Activated B cell treated with CpG ODN at 0.5 μM for 24 hours (primary cell): ENCODE results near the gene WASF2. TPM values are rescaled to one million over a fixed set of nuclear protein-coding genes. Genes with fewer than 3 reads are reported as not detected.

Experiments
- ATAC-seq: fragments of 200-7000 bp; cut with Tn5 transposase; one replicate; pipeline ENCODE4 v1.10.0; 2021; ENCODE audit warnings: low read depth, mild to moderate bottlenecking, moderate library complexity
- CTCF ChIA-PET: fragments of 350-600 bp; sonication (Branson Sonifier 250); formaldehyde crosslinking; loops from one replicate; lab custom pipeline; 2021; ENCODE audit warnings: antibody characterized with exemption; lab: Charles Lee
- POLR2A ChIA-PET: fragments of 350-600 bp; sonication (Branson Sonifier 250); formaldehyde crosslinking; loops from one replicate; lab custom pipeline; 2021; ENCODE audit warnings: antibody characterized with exemption; lab: Charles Lee
- DNase-seq: peaks from one replicate; pipeline ENCODE4 v3.0.0; 2022
- H3K27ac Mint-ChIP-seq: one replicate; pipeline ENCODE4 v1.8.0; 2020; ENCODE audit warnings: mixed read lengths
- H3K27me3 Mint-ChIP-seq: one replicate; pipeline ENCODE4 v1.8.0; 2021; ENCODE audit warnings: mixed read lengths
- H3K36me3 Mint-ChIP-seq: one replicate; pipeline ENCODE4 v1.8.0; 2021; ENCODE audit warnings: low read depth, mixed read lengths
- H3K4me1 Mint-ChIP-seq: one replicate; pipeline ENCODE4 v1.8.0; 2021; ENCODE audit warnings: mixed read lengths
- H3K4me3 Mint-ChIP-seq: one replicate; pipeline ENCODE4 v1.8.0; 2020; ENCODE audit warnings: mild to moderate bottlenecking, mixed read lengths
- H3K9me3 Mint-ChIP-seq: one replicate; pipeline ENCODE4 v1.8.0; 2020; ENCODE audit warnings: mixed read lengths
- CTCF ChIP-seq: fragments of 200-600 bp; IDR thresholded peaks from one replicate; pipeline ENCODE4 v1.8.0; 2022; ENCODE audit warnings: antibody characterized with exemption, mild to moderate bottlenecking
- intact Hi-C: fragments of 100-400 bp; cut with micrococcal nuclease; formaldehyde crosslinking; loops from one replicate; pipeline ENCODE4 v1.15.1; 2024
- total RNA-seq: library from RNA; stranded (reverse); gene quantifications from 2 replicates; pipeline ENCODE4 v1.2.3, GENCODE V29; 2022

WASF2 gene
- total RNA-seq, 1 donor from 2014 or later: 137 TPM

- Mint-ChIP-seq H3K4me3 (peak overlapping the region; percentile 91), H3K27ac (peak overlapping the region; percentile 68), H3K9me3 (no peaks in the 10 kb centered on the region), H3K4me1 (peaks cover 56% of the 10 kb centered on the region), H3K27me3 (no peaks in the 10 kb centered on the region), H3K36me3 (no peaks in the 10 kb centered on the region)
- ATAC-seq: peak; percentile 43
- intact Hi-C loops: loop anchor here (10.0 kb wide), 1 partner anchor 1081 kb away; the partner anchor contains the start of gene SH3BGRL3
- ChIA-PET CTCF (interaction anchor here (0.9 to 2.5 kb wide), 14 partner anchors 8 to 321 kb away, joined by 3 to 24 read pairs (median 4); partner anchors contain the start of gene AHDC1), POLR2A (interaction anchor here (0.6 to 3.6 kb wide), 14 partner anchors 10 to 670 kb away, joined by 3 to 22 read pairs (median 4); partner anchors contain the start of genes AHDC1, SYTL1 and TMEM222)
- TF ChIP-seq CTCF: no peak
- DNase-seq: peak; percentile 59
Measured at GRCh38 chr1:27366113-27366410, 123.9 kb downstream of the WASF2 start.

GRCh38 chr1:27365372-27366112 is 124.4 kb downstream of the WASF2 start:
- DNase-seq (peak; percentile 68), ATAC-seq (peak; percentile 71)
- H3K9me3 Mint-ChIP-seq: no peaks in the 10 kb centered on the region
- H3K27me3 Mint-ChIP-seq: no peaks in the 10 kb centered on the region
- POLR2A ChIA-PET: interaction anchor here (0.6 to 3.6 kb wide), 16 partner anchors 9 to 669 kb away, joined by 3 to 22 read pairs (median 4); partner anchors contain the start of genes AHDC1, CD164L2, SYTL1 and TMEM222
- H3K36me3 Mint-ChIP-seq: no peaks in the 10 kb centered on the region
- peak overlapping the region; percentile 91 for H3K4me3 Mint-ChIP-seq
- no peak for TF ChIP-seq CTCF
- peak overlapping the region; percentile 68 for H3K27ac Mint-ChIP-seq
- intact Hi-C loops: loop anchor here (1.0 to 10.0 kb wide), 5 partner anchors 8 to 1081 kb away; partner anchors contain the start of genes GPR3, SH3BGRL3 and TMEM222
- CTCF ChIA-PET: interaction anchor here (0.9 to 2.5 kb wide), 14 partner anchors 8 to 321 kb away, joined by 3 to 24 read pairs (median 4); partner anchors contain the start of gene AHDC1
- peaks cover 55% of the 10 kb centered on the region for H3K4me1 Mint-ChIP-seq

GRCh38 chr1:27364696-27365371 is 125.1 kb downstream of the WASF2 start:
- Mint-ChIP-seq H3K9me3 (no peaks in the 10 kb centered on the region), H3K4me1 (peaks cover 54% of the 10 kb centered on the region), H3K4me3 (peak overlapping the region; percentile 91), H3K27me3 (no peaks in the 10 kb centered on the region), H3K36me3 (no peaks in the 10 kb centered on the region), H3K27ac (no peak overlapping the region)
- TF ChIP-seq CTCF: no peak
- ChIA-PET CTCF (interaction anchor here (0.6 to 2.5 kb wide), 7 partner anchors 18 to 361 kb away, joined by 3 to 24 read pairs (median 6); no protein-coding TSS in a partner anchor), POLR2A (interaction anchor here (0.6 to 3.6 kb wide), 11 partner anchors 8 to 294 kb away, joined by 3 to 22 read pairs (median 5); partner anchors contain the start of genes AHDC1, CD164L2, SYTL1 and TMEM222)
- intact Hi-C loops: loop anchor here (1.0 to 10.0 kb wide), 5 partner anchors 8 to 1080 kb away; partner anchors contain the start of genes GPR3, SH3BGRL3 and TMEM222
- ATAC-seq: no peak
- DNase-seq: no peak

- no peak for TF ChIP-seq CTCF
- ChIA-PET CTCF (no interaction called here), POLR2A (interaction anchor here (1.1 to 3.6 kb wide), 2 partner anchors 8 to 21 kb away, joined by 3 to 22 read pairs; no protein-coding TSS in a partner anchor)
- no peaks in the 10 kb centered on the region for H3K27me3 Mint-ChIP-seq
- H3K9me3 Mint-ChIP-seq: no peaks in the 10 kb centered on the region
- peaks cover 54% of the 10 kb centered on the region for H3K4me1 Mint-ChIP-seq
- DNase-seq (no peak), ATAC-seq (no peak)
- H3K4me3 Mint-ChIP-seq: no peak overlapping the region
- no peak overlapping the region for H3K27ac Mint-ChIP-seq
- no peaks in the 10 kb centered on the region for H3K36me3 Mint-ChIP-seq
- intact Hi-C loops: loop anchor here (2.0 to 10.0 kb wide), 2 partner anchors 41 to 1079 kb away; partner anchors contain the start of genes SH3BGRL3 and TMEM222
Measured at GRCh38 chr1:27363766-27364695, 125.9 kb downstream of the WASF2 start.
